ENCODE results near the gene TMEM170B. TPM values are rescaled to one million over a fixed set of nuclear protein-coding genes. Genes with fewer than 3 reads are reported as not detected.

Gene TMEM170B
- total RNA-seq, 1 donor from 2014 or later: 19.3 TPM

DNA sequence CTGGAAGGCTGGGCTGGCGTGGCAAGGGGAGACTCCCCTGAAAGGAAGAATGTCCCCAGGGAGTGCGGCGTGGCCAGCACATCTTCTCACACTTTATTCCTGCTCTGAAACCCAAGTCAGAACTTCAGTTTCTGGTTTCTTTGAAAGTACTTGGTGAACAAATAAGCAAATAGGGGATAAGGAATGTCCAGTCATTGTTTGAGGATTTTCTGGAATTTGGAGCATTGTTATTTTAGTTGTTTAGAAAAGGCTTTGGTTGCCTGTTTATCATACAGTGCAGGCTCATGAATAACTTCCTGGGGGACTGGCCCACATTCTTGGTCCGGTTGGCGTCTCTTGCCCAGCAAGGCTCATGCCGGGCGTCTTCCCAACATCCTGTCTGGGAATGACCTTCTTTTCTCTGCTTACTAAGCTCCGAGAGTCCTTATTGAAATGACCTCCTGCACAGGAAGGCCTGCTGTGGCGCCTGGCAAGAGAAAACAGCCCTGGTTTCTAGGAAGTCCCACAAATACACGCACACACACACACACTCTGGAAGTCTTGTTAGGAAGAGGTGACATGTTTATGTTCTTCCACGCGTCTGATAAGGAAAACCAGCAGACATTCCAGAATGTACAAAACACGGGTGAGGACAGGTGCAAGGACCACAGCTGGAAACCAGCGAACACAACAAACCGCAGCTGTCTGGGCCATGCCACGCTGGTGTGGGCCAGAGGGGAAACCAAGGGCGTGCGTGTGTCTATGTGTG, 71.9 kb downstream of the TMEM170B start:
- Mint-ChIP-seq H3K4me1 (peaks cover 34% of the 10 kb centered on the region), H3K27me3 (ENCODE audit: low read depth) (no peaks in the 10 kb centered on the region), H3K4me3 (no peak overlapping the region), H3K9me3 (peaks cover 5% of the 10 kb centered on the region), H3K36me3 (ENCODE audit: low read depth) (no peaks in the 10 kb centered on the region), H3K27ac (ENCODE audit: unreplicated experiment) (peak overlapping the region; percentile 87)
- TF ChIP-seq, protein P1, sequence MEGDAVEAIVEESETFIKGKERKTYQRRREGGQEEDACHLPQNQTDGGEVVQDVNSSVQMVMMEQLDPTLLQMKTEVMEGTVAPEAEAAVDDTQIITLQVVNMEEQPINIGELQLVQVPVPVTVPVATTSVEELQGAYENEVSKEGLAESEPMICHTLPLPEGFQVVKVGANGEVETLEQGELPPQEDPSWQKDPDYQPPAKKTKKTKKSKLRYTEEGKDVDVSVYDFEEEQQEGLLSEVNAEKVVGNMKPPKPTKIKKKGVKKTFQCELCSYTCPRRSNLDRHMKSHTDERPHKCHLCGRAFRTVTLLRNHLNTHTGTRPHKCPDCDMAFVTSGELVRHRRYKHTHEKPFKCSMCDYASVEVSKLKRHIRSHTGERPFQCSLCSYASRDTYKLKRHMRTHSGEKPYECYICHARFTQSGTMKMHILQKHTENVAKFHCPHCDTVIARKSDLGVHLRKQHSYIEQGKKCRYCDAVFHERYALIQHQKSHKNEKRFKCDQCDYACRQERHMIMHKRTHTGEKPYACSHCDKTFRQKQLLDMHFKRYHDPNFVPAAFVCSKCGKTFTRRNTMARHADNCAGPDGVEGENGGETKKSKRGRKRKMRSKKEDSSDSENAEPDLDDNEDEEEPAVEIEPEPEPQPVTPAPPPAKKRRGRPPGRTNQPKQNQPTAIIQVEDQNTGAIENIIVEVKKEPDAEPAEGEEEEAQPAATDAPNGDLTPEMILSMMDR (conservative IDR thresholded peaks at IDR 0.05): no peak
- DNase-seq (ENCODE audit: low read depth, low spot score): no peak

DNA sequence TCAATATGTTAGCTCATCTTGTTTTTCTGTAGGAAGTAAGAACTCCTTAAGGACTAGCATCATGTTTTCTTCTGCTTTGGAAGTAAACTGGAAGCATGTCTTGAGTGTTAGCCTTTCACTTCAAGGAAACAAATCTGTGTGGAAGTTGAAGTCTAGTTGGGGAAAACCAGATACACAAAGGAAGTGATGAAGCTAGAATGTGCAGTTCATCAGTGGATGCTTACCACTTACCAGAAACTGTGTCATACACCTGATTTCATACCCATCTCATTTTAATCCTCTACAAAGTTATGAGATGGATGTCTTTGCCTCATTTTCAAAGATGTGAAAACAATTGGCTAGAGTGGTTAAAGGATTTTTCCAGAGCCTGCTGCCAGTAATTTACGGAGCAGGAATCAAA, 75.8 kb downstream of the TMEM170B start:
- no peaks in the 10 kb centered on the region for H3K27me3 Mint-ChIP-seq (ENCODE audit: low read depth)
- TF ChIP-seq, protein P1 (conservative IDR thresholded peaks at IDR 0.05): no peak
- no peak for DNase-seq (ENCODE audit: low read depth, low spot score)
- peaks cover 9% of the 10 kb centered on the region for H3K4me1 Mint-ChIP-seq
- H3K27ac Mint-ChIP-seq (ENCODE audit: unreplicated experiment): no peak overlapping the region
- peaks cover 5% of the 10 kb centered on the region for H3K9me3 Mint-ChIP-seq
- H3K36me3 Mint-ChIP-seq (ENCODE audit: low read depth): no peaks in the 10 kb centered on the region
- no peak overlapping the region for H3K4me3 Mint-ChIP-seq

DNA sequence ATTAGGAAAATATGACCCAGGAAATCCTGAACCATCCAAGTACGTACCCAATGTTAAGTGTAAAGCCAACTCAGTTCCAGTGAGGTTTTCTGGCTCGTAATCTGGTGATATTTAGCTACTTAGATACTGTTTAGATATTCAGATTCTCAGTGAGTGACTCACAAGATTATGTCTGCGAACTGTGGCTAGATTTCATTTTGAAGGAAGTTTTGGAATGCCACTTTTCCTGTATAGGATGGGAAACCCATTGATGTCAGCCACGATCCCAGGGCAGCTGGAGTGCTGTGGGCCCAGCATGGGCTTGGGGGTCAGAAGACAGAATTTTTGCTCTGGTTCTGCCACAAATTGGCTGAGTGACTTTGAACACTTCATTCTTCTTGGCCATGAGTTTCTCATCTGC, 76.3 kb downstream of the TMEM170B start:
- Mint-ChIP-seq H3K4me3 (no peak overlapping the region), H3K36me3 (ENCODE audit: low read depth) (no peaks in the 10 kb centered on the region), H3K9me3 (peaks cover 5% of the 10 kb centered on the region), H3K4me1 (peaks cover 9% of the 10 kb centered on the region), H3K27me3 (ENCODE audit: low read depth) (no peaks in the 10 kb centered on the region), H3K27ac (ENCODE audit: unreplicated experiment) (no peak overlapping the region)
- DNase-seq (ENCODE audit: low read depth, low spot score): no peak
- TF ChIP-seq, protein P1 (conservative IDR thresholded peaks at IDR 0.05): no peak

DNA sequence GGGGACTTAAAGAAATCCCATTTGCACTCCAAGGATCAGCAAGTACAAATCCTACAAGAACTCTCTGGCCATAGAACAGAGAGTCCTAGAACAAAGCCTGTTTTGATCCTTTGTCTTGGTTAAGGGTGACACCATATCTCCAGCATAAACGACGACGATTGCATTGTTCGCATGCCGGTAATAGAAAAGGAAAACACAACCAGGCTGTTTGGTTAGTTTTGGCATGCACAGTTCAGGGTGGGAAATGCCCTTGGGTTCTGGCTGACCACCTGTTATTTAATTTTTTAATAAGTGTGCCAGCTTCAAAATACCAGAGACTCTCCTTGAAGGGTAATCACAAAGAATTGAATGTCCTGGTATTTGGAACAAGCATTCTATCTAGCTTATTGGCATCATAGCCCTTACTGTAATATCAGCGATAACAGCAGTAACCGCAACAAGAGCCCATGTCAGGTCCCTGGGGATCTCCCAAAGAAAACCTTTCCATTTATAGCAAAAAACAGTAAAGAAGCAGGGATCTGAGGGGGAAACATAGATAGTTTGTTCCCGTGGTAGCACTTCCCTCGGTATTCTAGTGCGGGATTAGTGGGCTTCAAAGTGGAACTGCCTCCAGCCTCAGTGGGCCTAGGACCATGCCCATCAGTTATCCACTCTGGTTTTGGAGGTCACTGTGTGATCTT, 77.1 kb downstream of the TMEM170B start:
- Mint-ChIP-seq H3K4me3 (no peak overlapping the region), H3K4me1 (peaks cover 2% of the 10 kb centered on the region), H3K36me3 (ENCODE audit: low read depth) (no peaks in the 10 kb centered on the region), H3K9me3 (peaks cover 5% of the 10 kb centered on the region), H3K27me3 (ENCODE audit: low read depth) (no peaks in the 10 kb centered on the region), H3K27ac (ENCODE audit: unreplicated experiment) (no peak overlapping the region)
- TF ChIP-seq, protein P1 (conservative IDR thresholded peaks at IDR 0.05): no peak
- no peak for DNase-seq (ENCODE audit: low read depth, low spot score)

DNA sequence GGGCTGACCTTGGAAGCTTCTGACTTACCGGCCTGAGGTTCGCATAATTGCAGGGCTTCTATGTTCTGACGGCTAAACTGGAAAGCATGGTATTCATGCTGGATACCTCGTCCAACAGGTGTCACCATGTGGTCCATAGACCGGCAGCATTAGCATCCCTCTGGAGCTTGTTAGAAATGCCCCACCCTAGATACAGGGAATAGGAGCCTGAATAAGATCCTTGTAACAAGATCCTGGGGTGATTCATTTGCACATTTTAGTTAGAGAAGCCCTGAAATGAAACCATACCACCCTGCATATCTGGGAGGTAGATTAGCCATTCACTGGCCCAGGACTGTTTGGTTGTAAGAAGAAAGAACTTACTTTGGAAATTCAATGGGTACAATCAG, 77.7 kb downstream of the TMEM170B start:
- peaks cover 5% of the 10 kb centered on the region for H3K9me3 Mint-ChIP-seq

More for the DNA sequence above, 77.7 kb downstream of the TMEM170B start:
- no peak for DNase-seq (ENCODE audit: low read depth, low spot score)
- no peaks in the 10 kb centered on the region for H3K4me1 Mint-ChIP-seq
- H3K36me3 Mint-ChIP-seq (ENCODE audit: low read depth): no peaks in the 10 kb centered on the region
- TF ChIP-seq, protein P1 (conservative IDR thresholded peaks at IDR 0.05): no peak
- H3K27ac Mint-ChIP-seq (ENCODE audit: unreplicated experiment): no peak overlapping the region
- no peaks in the 10 kb centered on the region for H3K27me3 Mint-ChIP-seq (ENCODE audit: low read depth)
- H3K4me3 Mint-ChIP-seq: no peak overlapping the region

Measured in neural crest cell (in vitro differentiated cells).